ENCODE measurements around the gene LAMC3. TPM values are rescaled to one million over a fixed set of nuclear protein-coding genes. Genes with fewer than 3 reads are reported as not detected.

LAMC3 gene
- total and polyA plus RNA-seq, 2 donors from 2014 or later: 13.4 to 13.8 TPM

GRCh38 chr9:130971294-130971849, 37.6 kb upstream of the LAMC3 start:
- no peaks in the 10 kb centered on the region for H3K4me1 ChIP-seq (ENCODE audit: control insufficient read depth in 2 of 3, insufficient read depth in 2 of 3, low read depth in 1 of 3, low read length in 3 of 3)
- no peak overlapping the region for H3K4me3 ChIP-seq (ENCODE audit: low read length in 3 of 3)
- H3K36me3 ChIP-seq (ENCODE audit: control insufficient read depth in 2 of 3, insufficient read depth in 3 of 3, low read length in 3 of 3): no peaks in the 10 kb centered on the region
- no peaks in the 10 kb centered on the region for H3K27me3 ChIP-seq (ENCODE audit: control insufficient read depth, insufficient read depth, low read length)
- FAIRE-seq (no peak), DNase-seq (no peak)
- no peak overlapping the region for H3K27ac ChIP-seq (ENCODE audit: low read depth in 2 of 2, low read length in 2 of 2)
- intact Hi-C loops (cut with DNase I): no loop called here
- H3K9me3 ChIP-seq (ENCODE audit: control insufficient read depth in 2 of 3, insufficient read depth in 1 of 3, low read length in 3 of 3): no peaks in the 10 kb centered on the region
- H3K9ac ChIP-seq (ENCODE audit: low read length in 3 of 3): no peak overlapping the region
- TF ChIP-seq CTCF (IDR thresholded peaks at IDR 0.05; ENCODE audit: borderline replicate concordance, extremely low read depth, insufficient read depth): no peak

GRCh38 chr9:130972277-130972956, 36.6 kb upstream of the LAMC3 start:
- Histone ChIP-seq H3K4me3 (ENCODE audit: low read length in 3 of 3) (no peak overlapping the region), H3K27ac (ENCODE audit: low read depth in 2 of 2, low read length in 2 of 2) (no peak overlapping the region), H3K9me3 (ENCODE audit: control insufficient read depth in 2 of 3, insufficient read depth in 1 of 3, low read length in 3 of 3) (no peaks in the 10 kb centered on the region), H3K36me3 (ENCODE audit: control insufficient read depth in 2 of 3, insufficient read depth in 3 of 3, low read length in 3 of 3) (no peaks in the 10 kb centered on the region), H3K27me3 (ENCODE audit: control insufficient read depth, insufficient read depth, low read length) (no peaks in the 10 kb centered on the region), H3K9ac (ENCODE audit: low read length in 3 of 3) (no peak overlapping the region), H3K4me1 (ENCODE audit: control insufficient read depth in 2 of 3, insufficient read depth in 2 of 3, low read depth in 1 of 3, low read length in 3 of 3) (no peaks in the 10 kb centered on the region)
- intact Hi-C loops (cut with DNase I): no loop called here
- DNase-seq (no peak), FAIRE-seq (no peak)
- no peak for TF ChIP-seq CTCF (IDR thresholded peaks at IDR 0.05; ENCODE audit: borderline replicate concordance, extremely low read depth, insufficient read depth)

- no peak for TF ChIP-seq CTCF (IDR thresholded peaks at IDR 0.05; ENCODE audit: borderline replicate concordance, extremely low read depth, insufficient read depth)
- H3K9me3 ChIP-seq (ENCODE audit: control insufficient read depth in 2 of 3, insufficient read depth in 1 of 3, low read length in 3 of 3): no peaks in the 10 kb centered on the region
- no peak overlapping the region for H3K4me3 ChIP-seq (ENCODE audit: low read length in 3 of 3)
- no peak overlapping the region for H3K9ac ChIP-seq (ENCODE audit: low read length in 3 of 3)
- FAIRE-seq (no peak), DNase-seq (no peak)
- H3K36me3 ChIP-seq (ENCODE audit: control insufficient read depth in 2 of 3, insufficient read depth in 3 of 3, low read length in 3 of 3): no peaks in the 10 kb centered on the region
- H3K27ac ChIP-seq (ENCODE audit: low read depth in 2 of 2, low read length in 2 of 2): no peak overlapping the region
- H3K27me3 ChIP-seq (ENCODE audit: control insufficient read depth, insufficient read depth, low read length): no peaks in the 10 kb centered on the region
- H3K4me1 ChIP-seq (ENCODE audit: control insufficient read depth in 2 of 3, insufficient read depth in 2 of 3, low read depth in 1 of 3, low read length in 3 of 3): no peaks in the 10 kb centered on the region
- intact Hi-C loops (cut with DNase I): no loop called here
Observed at GRCh38 chr9:130972957-130973685, 35.9 kb upstream of the LAMC3 start.

Data from kidney (tissue), 14 donors.